ENCODE results near the gene FSTL5.

Gene FSTL5

GRCh38 chr4:162139412-162139811 lies 24.4 kb downstream of the FSTL5 start:
- Histone ChIP-seq H3K27me3 (ENCODE audit: low read length) (no peaks in the 10 kb centered on the region), H3K36me3 (ENCODE audit: low read length) (no peaks in the 10 kb centered on the region), H2AFZ (ENCODE audit: low read depth, low read length, severe bottlenecking) (no peak overlapping the region), H3K4me2 (ENCODE audit: low read depth, low read length, poor library complexity, severe bottlenecking) (no peak overlapping the region), H3F3A (ENCODE audit: insufficient read depth) (no peaks in the 10 kb centered on the region), H3K9me2 (replicated peaks; ENCODE audit: insufficient read depth, low read length) (no peaks in the 10 kb centered on the region; the same call in 1 of the 2 replicates), H3K9me3 (ENCODE audit: insufficient read depth, low read length) (no peaks in the 10 kb centered on the region), H3K4me3 (ENCODE audit: insufficient read depth, low read length, poor library complexity, severe bottlenecking) (no peak overlapping the region), H3K79me2 (ENCODE audit: insufficient read depth, low read length) (no peaks in the 10 kb centered on the region), H3K27ac (ENCODE audit: low read depth, low read length) (no peak overlapping the region), H4K20me1 (ENCODE audit: low read depth, low read length) (no peaks in the 10 kb centered on the region), H3K9ac (ENCODE audit: low read length) (no peak overlapping the region)
- TF ChIP-seq CTCF (IDR thresholded peaks at IDR 0.05; ENCODE audit: insufficient read depth, low read length, poor library complexity, severe bottlenecking) (no peak), EZH2phosphoT487 (conservative IDR thresholded peaks at IDR 0.05; ENCODE audit: low read length) (no peak)

DNA sequence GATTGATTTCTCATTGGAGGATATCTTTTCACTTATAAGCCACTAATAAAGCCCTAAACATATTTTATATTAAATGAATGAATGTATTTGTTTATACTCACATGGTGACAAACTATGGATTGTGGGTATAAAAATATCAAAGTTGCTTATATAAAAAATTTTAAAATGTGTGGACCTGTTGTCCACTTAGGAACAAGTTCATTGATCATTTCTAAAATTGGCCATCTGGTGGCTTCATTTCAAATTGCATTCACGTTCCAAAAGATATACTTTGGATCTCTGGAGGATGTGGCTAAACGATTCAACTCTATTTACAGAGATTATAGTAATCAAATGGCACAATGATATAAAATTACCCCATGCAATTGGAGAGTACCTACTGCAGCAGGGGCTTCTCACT lies 32.5 kb downstream of the FSTL5 start:
- no peaks in the 10 kb centered on the region; the same call in 1 of the 2 replicates for H3K9me2 ChIP-seq (replicated peaks; ENCODE audit: insufficient read depth, low read length)
- no peak overlapping the region for H2AFZ ChIP-seq (ENCODE audit: low read depth, low read length, severe bottlenecking)
- TF ChIP-seq CTCF (IDR thresholded peaks at IDR 0.05; ENCODE audit: insufficient read depth, low read length, poor library complexity, severe bottlenecking) (no peak), EZH2phosphoT487 (conservative IDR thresholded peaks at IDR 0.05; ENCODE audit: low read length) (no peak)
- H3K4me2 ChIP-seq (ENCODE audit: low read depth, low read length, poor library complexity, severe bottlenecking): no peak overlapping the region
- H3K9ac ChIP-seq (ENCODE audit: low read length): no peak overlapping the region
- no peak overlapping the region for H3K27ac ChIP-seq (ENCODE audit: low read depth, low read length)
- H4K20me1 ChIP-seq (ENCODE audit: low read depth, low read length): no peaks in the 10 kb centered on the region
- no peaks in the 10 kb centered on the region for H3K36me3 ChIP-seq (ENCODE audit: low read length)
- H3K9me3 ChIP-seq (ENCODE audit: insufficient read depth, low read length): no peaks in the 10 kb centered on the region
- H3K79me2 ChIP-seq (ENCODE audit: insufficient read depth, low read length): no peaks in the 10 kb centered on the region
- H3F3A ChIP-seq (ENCODE audit: insufficient read depth): no peaks in the 10 kb centered on the region
- H3K27me3 ChIP-seq (ENCODE audit: low read length): no peaks in the 10 kb centered on the region
- H3K4me3 ChIP-seq (ENCODE audit: insufficient read depth, low read length, poor library complexity, severe bottlenecking): no peak overlapping the region

DNA sequence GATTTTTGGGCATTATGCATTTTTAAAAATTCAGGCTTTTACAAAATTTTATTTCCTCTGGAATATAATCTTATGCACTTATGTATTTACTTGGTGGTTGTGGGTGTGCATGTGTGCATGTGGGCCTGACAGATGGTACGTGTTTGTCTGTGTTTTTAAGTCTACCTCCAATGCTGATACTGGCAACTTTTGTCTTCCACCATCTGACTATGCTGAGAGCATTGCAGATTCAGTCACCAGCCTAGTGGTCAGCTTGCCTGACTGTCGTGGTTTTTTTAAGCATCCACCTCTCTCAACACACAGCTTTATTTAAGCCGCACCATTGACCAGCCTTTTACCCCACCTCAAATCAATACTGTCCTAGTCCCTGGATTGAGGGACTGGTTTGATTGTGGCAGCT lies 37.1 kb downstream of the FSTL5 start:
- Histone ChIP-seq H2AFZ (ENCODE audit: low read depth, low read length, severe bottlenecking) (no peak overlapping the region), H3K9me3 (ENCODE audit: insufficient read depth, low read length) (no peaks in the 10 kb centered on the region), H4K20me1 (ENCODE audit: low read depth, low read length) (no peaks in the 10 kb centered on the region), H3K9me2 (replicated peaks; ENCODE audit: insufficient read depth, low read length) (no peaks in the 10 kb centered on the region), H3K27me3 (ENCODE audit: low read length) (no peaks in the 10 kb centered on the region), H3K4me2 (ENCODE audit: low read depth, low read length, poor library complexity, severe bottlenecking) (no peak overlapping the region), H3K4me3 (ENCODE audit: insufficient read depth, low read length, poor library complexity, severe bottlenecking) (no peak overlapping the region), H3K79me2 (ENCODE audit: insufficient read depth, low read length) (no peaks in the 10 kb centered on the region), H3K36me3 (ENCODE audit: low read length) (no peaks in the 10 kb centered on the region), H3K27ac (ENCODE audit: low read depth, low read length) (no peak overlapping the region), H3K9ac (ENCODE audit: low read length) (no peak overlapping the region), H3F3A (ENCODE audit: insufficient read depth) (no peaks in the 10 kb centered on the region)
- TF ChIP-seq CTCF (IDR thresholded peaks at IDR 0.05; ENCODE audit: insufficient read depth, low read length, poor library complexity, severe bottlenecking) (no peak), EZH2phosphoT487 (conservative IDR thresholded peaks at IDR 0.05; ENCODE audit: low read length) (no peak)

Measured in SU-DHL-6 (cell line).